Progenitor cell of endocrine pancreas (in vitro differentiated cells): Measurements from ENCODE around the gene ZC3H12D. TPM values are rescaled to one million over a fixed set of nuclear protein-coding genes. Genes with fewer than 3 reads are reported as not detected.

Experiments used
- DNase-seq: peaks from one replicate; pipeline ENCODE4 v3.0.0; 2021; ENCODE audit warnings: low spot score; ENCODE audit not compliant: unreplicated experiment
- H3K27ac Mint-ChIP-seq: 2 replicates; pipeline ENCODE4 v1.8.0; 2021; ENCODE audit warnings: mild to moderate bottlenecking, moderate library complexity, mixed read lengths
- H3K27me3 Mint-ChIP-seq: 2 replicates; pipeline ENCODE4 v1.8.0; 2021; ENCODE audit warnings: mixed read lengths
- H3K36me3 Mint-ChIP-seq: 2 replicates; pipeline ENCODE4 v1.8.0; 2022; ENCODE audit warnings: mixed read lengths; ENCODE audit not compliant: insufficient read depth
- H3K4me1 Mint-ChIP-seq: 2 replicates; pipeline ENCODE4 v1.8.0; 2021; ENCODE audit warnings: low read depth, mixed read lengths
- H3K4me3 Mint-ChIP-seq: 2 replicates; pipeline ENCODE4 v1.8.0; 2021; ENCODE audit warnings: low read depth, mild to moderate bottlenecking, moderate library complexity, mixed read lengths
- H3K9me3 Mint-ChIP-seq: 2 replicates; pipeline ENCODE4 v1.8.0; 2021; ENCODE audit warnings: low read depth, mixed read lengths
- CTCF ChIP-seq: fragments of 200-600 bp; sonication (generic); IDR thresholded peaks from one replicate; pipeline ENCODE4 v1.5.0; 2021; ENCODE audit warnings: antibody characterized with exemption, mild to moderate bottlenecking; ENCODE audit not compliant: unreplicated experiment
- total RNA-seq: library from RNA; stranded (reverse); gene quantifications from 2 replicates; pipeline ENCODE4 v1.2.1, GENCODE V29; 2021

The ZC3H12D gene
- total RNA-seq, 1 donor from 2014 or later, result 0.48 TPM

DNA sequence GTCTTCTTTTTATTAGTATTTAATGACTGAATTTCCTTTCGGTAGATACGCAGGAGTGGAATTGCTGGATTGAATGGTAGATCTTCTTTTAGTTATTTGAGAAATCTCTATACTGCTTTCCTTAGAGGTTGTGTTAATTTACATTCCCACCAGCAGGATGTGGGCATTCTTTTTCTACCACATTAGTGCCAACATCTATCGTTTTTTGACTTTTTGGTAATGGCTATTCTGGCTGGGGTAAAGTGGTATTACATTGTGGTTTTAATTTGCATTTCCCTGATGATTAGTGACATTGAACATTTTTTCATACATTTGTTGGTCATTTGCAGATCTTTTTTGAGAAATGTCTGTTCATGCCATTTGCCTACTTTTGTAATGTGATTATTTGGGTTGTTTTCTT lies 47.6 kb downstream of the ZC3H12D start:
- H3K4me3 Mint-ChIP-seq, result no peak overlapping the region
- no peak for DNase-seq
- H3K27ac Mint-ChIP-seq, result no peak overlapping the region
- TF ChIP-seq CTCF, result no peak
- no peaks in the 10 kb centered on the region for H3K9me3 Mint-ChIP-seq
- H3K36me3 Mint-ChIP-seq, result no peaks in the 10 kb centered on the region
- H3K4me1 Mint-ChIP-seq, result peaks cover 10% of the 10 kb centered on the region
- peaks cover 27% of the 10 kb centered on the region for H3K27me3 Mint-ChIP-seq

- peaks cover 9% of the 10 kb centered on the region for H3K4me1 Mint-ChIP-seq
- H3K9me3 Mint-ChIP-seq, result no peaks in the 10 kb centered on the region
- no peak overlapping the region for H3K27ac Mint-ChIP-seq
- peaks cover 30% of the 10 kb centered on the region for H3K27me3 Mint-ChIP-seq
- H3K4me3 Mint-ChIP-seq, result no peak overlapping the region
- TF ChIP-seq CTCF, result no peak
- DNase-seq, result no peak
- no peaks in the 10 kb centered on the region for H3K36me3 Mint-ChIP-seq
Measured at GRCh38 chr6:149436647-149437046, 48.2 kb downstream of the ZC3H12D start.

DNA sequence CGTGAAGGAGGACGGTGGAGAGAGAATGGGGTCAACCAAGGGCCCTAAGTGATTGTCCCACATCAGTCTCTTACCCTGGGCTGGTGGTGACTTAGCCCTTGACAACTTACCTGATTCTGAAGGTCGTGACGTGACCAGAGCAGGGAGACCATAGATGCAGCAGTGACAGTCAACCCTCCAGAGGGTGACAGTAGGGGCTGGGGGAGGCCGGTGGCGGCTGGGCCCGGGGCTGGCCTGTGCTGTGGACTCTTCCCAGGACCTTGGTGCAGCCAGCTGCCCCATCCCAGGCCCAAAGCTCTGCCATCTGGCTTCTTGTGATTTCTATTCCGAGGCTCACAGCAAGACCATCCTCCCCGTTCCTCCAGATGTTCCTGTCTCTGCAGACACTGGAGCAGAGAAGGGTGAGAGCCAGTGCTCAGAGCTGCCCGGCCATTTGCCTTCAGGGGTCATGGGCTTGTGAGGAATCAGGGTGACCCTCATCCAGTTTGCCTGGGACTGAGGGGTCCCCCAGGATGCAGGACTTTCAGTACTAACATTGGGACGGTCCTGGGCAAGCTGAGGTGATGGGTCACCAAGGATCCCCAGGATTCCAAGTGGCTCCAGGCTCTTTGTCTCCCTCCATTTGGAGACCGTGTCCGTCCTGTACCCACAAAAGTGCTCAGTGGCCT lies 48.8 kb downstream of the ZC3H12D start:
- no peak for TF ChIP-seq CTCF
- no peak overlapping the region for H3K27ac Mint-ChIP-seq
- no peaks in the 10 kb centered on the region for H3K9me3 Mint-ChIP-seq
- DNase-seq, result no peak
- no peak overlapping the region for H3K4me3 Mint-ChIP-seq
- no peaks in the 10 kb centered on the region for H3K36me3 Mint-ChIP-seq
- H3K4me1 Mint-ChIP-seq, result peaks cover 3% of the 10 kb centered on the region
- peaks cover 30% of the 10 kb centered on the region for H3K27me3 Mint-ChIP-seq

DNA sequence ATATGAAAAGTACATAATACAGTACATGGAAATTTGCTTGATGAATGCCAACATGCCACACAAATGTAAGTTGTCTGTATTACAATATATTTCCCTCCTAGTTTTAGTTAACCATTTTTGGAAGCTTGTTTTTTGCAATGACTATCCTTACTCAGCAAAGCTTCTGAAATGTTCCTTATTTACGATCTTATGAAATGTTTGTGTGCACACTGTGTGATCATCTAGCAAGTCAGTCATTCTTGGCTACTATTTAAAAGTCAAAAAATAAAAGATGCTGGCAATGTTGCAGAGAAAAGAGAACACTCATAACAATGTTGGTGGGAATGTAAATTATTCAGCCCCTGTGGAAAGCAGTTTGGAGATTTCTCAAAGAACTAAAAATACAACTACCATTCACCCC lies 50.9 kb downstream of the ZC3H12D start:
- H3K36me3 Mint-ChIP-seq, result no peaks in the 10 kb centered on the region
- H3K4me1 Mint-ChIP-seq, result no peaks in the 10 kb centered on the region
- no peak for DNase-seq
- H3K27ac Mint-ChIP-seq, result no peak overlapping the region
- H3K4me3 Mint-ChIP-seq, result no peak overlapping the region
- H3K9me3 Mint-ChIP-seq, result no peaks in the 10 kb centered on the region
- no peak for TF ChIP-seq CTCF
- H3K27me3 Mint-ChIP-seq, result peaks cover 35% of the 10 kb centered on the region

DNA sequence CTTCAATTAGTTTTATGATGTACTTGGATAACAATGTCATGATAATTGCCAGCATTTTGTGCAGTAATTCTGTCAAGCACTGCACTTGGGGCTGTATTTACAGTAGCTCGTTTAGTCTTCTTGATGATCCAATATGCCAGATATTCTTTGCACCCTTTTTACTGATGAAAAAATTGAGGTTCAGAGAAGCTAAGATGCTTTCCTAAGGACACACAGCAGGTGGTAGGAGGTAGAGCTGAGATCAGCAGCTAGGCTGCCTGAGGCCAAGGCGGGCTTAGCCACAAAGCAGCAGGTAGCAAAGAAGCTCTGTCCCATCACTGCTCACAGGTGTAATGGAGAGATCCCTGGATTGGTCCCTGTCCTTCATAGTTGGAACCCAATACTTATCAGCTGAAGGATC lies 51.4 kb downstream of the ZC3H12D start:
- H3K27me3 Mint-ChIP-seq, result peaks cover 39% of the 10 kb centered on the region
- no peak overlapping the region for H3K27ac Mint-ChIP-seq
- no peak for DNase-seq
- no peaks in the 10 kb centered on the region for H3K9me3 Mint-ChIP-seq
- no peaks in the 10 kb centered on the region for H3K4me1 Mint-ChIP-seq
- no peaks in the 10 kb centered on the region for H3K36me3 Mint-ChIP-seq
- H3K4me3 Mint-ChIP-seq, result no peak overlapping the region
- TF ChIP-seq CTCF, result no peak
